Calu3 (cell line): ENCODE data around the gene GSE1. TPM values are rescaled to one million over a fixed set of nuclear protein-coding genes. Genes with fewer than 3 reads are reported as not detected.

Source experiments
- BruUV-seq: library from RNA; stranded (reverse); fragments of 400-500 nt; replicated peaks from 2 replicates; lab custom pipeline; 2021; lab: Mats Ljungman, UMichigan
- CTCF ChIA-PET: fragments of 300-600 bp; sonication (Branson Sonifier 250); formaldehyde crosslinking; loops from one replicate; lab custom pipeline; 2022; ENCODE audit warnings: antibody characterized with exemption; lab: Charles Lee
- DNase-seq: peaks from one replicate; pipeline ENCODE4 v3.0.0; 2022
- H3K27ac Mint-ChIP-seq: one replicate; pipeline ENCODE4 v1.8.0; 2022; ENCODE audit warnings: mixed read lengths; ENCODE audit not compliant: unreplicated experiment
- H3K27me3 Mint-ChIP-seq: one replicate; pipeline ENCODE4 v1.8.0; 2022; ENCODE audit warnings: mixed read lengths; ENCODE audit not compliant: unreplicated experiment
- H3K36me3 Mint-ChIP-seq: one replicate; pipeline ENCODE4 v1.8.0; 2022; ENCODE audit warnings: mild to moderate bottlenecking, moderate library complexity, mixed read lengths; ENCODE audit not compliant: insufficient read depth, unreplicated experiment
- H3K4me1 Mint-ChIP-seq: one replicate; pipeline ENCODE4 v1.8.0; 2022; ENCODE audit warnings: mild to moderate bottlenecking, low read depth, mixed read lengths; ENCODE audit not compliant: unreplicated experiment
- H3K4me3 Mint-ChIP-seq: one replicate; pipeline ENCODE4 v1.8.0; 2022; ENCODE audit warnings: mild to moderate bottlenecking, low read depth, moderate library complexity, mixed read lengths; ENCODE audit not compliant: unreplicated experiment
- H3K9me3 Mint-ChIP-seq: one replicate; pipeline ENCODE4 v1.8.0; 2022; ENCODE audit warnings: low read depth, mixed read lengths; ENCODE audit not compliant: unreplicated experiment
- intact Hi-C: fragments of 100-400 bp; cut with micrococcal nuclease; formaldehyde crosslinking; loops from one replicate; pipeline ENCODE4 v1.10.0; 2022; ENCODE audit not compliant: unreplicated experiment
- total RNA-seq: library from RNA; stranded (reverse); gene quantifications from 2 replicates; pipeline ENCODE4 v1.2.3, GENCODE V29; 2022
- TF ChIP-seq, protein P1 (sequence below): fragments of 200-600 bp; IDR thresholded peaks from one replicate; pipeline ENCODE4 v1.8.0; 2022; ENCODE audit warnings: antibody characterized with exemption; ENCODE audit not compliant: unreplicated experiment

The GSE1 gene
- total RNA-seq, 1 experiment from 2014 or later = 45.3 TPM

DNA sequence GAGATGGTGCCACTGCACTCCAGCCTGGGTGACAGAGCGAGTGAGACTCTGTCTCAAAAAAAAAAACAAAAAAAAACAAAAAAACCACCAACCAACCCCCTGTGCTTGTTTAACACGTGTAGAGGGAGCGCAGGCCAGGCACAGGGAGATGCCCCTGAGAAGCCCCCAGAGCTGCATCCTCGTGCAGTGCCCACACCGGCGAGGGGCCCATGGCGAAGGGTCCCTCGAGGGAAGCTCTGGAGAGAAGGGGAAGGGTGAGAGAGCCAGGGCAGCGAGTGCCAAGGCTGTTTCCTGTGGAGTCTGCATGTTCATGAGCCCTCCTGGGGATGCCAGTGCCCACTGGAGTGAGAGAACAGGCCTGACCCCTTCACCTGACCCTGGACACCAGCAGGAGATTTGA lies 47.8 kb upstream of the GSE1 start:
- H3K9me3 Mint-ChIP-seq = no peaks in the 10 kb centered on the region
- no peaks in the 10 kb centered on the region for H3K36me3 Mint-ChIP-seq
- BruUV-seq = no TSS peak
- H3K4me1 Mint-ChIP-seq = peaks cover 19% of the 10 kb centered on the region
- H3K4me3 Mint-ChIP-seq = no peak overlapping the region
- peaks cover 13% of the 10 kb centered on the region for H3K27me3 Mint-ChIP-seq
- CTCF ChIA-PET = interaction anchor here (0.7 kb wide), 1 partner anchor 64 kb away, joined by 3 read pairs; no protein-coding TSS in a partner anchor
- H3K27ac Mint-ChIP-seq = no peak overlapping the region
- no peak for DNase-seq
- intact Hi-C loops = no loop called here
- TF ChIP-seq, protein P1, sequence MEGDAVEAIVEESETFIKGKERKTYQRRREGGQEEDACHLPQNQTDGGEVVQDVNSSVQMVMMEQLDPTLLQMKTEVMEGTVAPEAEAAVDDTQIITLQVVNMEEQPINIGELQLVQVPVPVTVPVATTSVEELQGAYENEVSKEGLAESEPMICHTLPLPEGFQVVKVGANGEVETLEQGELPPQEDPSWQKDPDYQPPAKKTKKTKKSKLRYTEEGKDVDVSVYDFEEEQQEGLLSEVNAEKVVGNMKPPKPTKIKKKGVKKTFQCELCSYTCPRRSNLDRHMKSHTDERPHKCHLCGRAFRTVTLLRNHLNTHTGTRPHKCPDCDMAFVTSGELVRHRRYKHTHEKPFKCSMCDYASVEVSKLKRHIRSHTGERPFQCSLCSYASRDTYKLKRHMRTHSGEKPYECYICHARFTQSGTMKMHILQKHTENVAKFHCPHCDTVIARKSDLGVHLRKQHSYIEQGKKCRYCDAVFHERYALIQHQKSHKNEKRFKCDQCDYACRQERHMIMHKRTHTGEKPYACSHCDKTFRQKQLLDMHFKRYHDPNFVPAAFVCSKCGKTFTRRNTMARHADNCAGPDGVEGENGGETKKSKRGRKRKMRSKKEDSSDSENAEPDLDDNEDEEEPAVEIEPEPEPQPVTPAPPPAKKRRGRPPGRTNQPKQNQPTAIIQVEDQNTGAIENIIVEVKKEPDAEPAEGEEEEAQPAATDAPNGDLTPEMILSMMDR = no peak

DNA sequence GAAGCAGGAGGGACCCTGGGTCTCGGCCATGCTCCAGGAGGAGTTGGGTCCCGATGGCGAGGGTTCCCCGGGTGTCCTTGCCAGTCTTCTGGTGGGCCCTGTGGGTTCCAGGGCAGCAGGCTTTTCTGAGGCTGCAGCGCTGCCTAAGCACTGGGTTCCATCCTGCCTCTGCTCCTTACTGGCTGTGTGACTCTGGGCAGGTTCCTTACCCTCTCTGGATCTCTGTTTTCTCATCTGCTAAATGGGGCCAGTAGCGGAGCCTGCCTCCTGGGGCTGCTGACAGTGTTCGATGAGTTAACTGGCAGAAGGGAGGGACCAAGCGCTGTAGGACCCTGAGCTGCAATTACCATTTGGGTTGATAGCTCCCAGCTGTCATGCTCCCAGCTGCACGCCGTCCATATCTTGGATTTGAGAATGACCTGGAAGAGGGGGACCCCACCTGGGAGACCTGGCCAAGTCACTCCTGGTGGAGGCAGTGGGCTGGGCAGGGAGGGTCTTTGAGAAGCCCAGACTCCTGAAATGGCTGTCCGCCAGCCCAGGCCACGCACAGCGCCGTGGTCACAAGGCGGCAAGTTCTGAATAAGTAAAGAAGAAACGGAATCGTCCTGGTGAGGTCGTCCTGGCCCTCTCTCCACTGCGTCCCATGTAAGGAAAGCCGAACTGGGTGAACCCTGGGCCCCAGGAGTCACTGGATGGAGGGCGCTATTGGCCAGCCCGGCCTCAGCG lies 47.2 kb upstream of the GSE1 start:
- Mint-ChIP-seq H3K36me3 (no peaks in the 10 kb centered on the region), H3K27me3 (peaks cover 13% of the 10 kb centered on the region), H3K9me3 (no peaks in the 10 kb centered on the region), H3K4me1 (peaks cover 25% of the 10 kb centered on the region), H3K4me3 (no peak overlapping the region), H3K27ac (no peak overlapping the region)
- TF ChIP-seq, protein P1 = no peak
- no TSS peak for BruUV-seq
- intact Hi-C loops = no loop called here
- DNase-seq = no peak
- CTCF ChIA-PET = no interaction called here

DNA sequence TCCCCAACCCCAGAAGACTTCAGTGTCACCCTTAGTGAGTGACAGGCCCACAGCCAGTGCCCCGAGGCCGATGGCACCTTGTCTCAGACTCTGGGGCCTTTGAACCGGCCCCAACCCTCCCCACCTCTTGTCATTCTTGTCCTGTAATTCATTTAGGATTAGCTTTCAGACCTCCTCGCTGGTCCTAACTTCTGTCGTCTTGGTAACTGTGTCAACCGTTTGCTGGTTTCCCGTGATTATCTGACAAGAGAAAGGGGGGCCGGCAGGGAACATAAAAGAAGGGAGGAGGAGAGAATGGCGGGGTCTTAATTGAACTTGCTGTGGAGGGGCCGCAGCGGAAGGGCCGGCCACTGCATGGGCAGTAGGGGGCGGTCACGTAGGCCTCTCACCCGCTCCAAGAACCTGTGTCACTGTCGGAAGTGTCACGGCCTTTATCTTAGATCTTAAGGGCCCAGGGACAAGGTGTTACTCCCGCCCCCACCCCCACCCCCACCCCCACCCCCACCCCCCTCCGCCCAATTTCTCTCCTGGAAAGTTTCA lies 46.5 kb upstream of the GSE1 start:
- H3K27ac Mint-ChIP-seq = no peak overlapping the region
- H3K36me3 Mint-ChIP-seq = no peaks in the 10 kb centered on the region
- BruUV-seq = no TSS peak
- H3K9me3 Mint-ChIP-seq = no peaks in the 10 kb centered on the region
- TF ChIP-seq, protein P1 = no peak
- H3K4me1 Mint-ChIP-seq = peaks cover 32% of the 10 kb centered on the region
- CTCF ChIA-PET = interaction anchor here (0.5 kb wide), 1 partner anchor 45 kb away, joined by 4 read pairs; no protein-coding TSS in a partner anchor
- intact Hi-C loops = no loop called here
- no peak overlapping the region for H3K4me3 Mint-ChIP-seq
- DNase-seq = no peak
- peaks cover 13% of the 10 kb centered on the region for H3K27me3 Mint-ChIP-seq

DNA sequence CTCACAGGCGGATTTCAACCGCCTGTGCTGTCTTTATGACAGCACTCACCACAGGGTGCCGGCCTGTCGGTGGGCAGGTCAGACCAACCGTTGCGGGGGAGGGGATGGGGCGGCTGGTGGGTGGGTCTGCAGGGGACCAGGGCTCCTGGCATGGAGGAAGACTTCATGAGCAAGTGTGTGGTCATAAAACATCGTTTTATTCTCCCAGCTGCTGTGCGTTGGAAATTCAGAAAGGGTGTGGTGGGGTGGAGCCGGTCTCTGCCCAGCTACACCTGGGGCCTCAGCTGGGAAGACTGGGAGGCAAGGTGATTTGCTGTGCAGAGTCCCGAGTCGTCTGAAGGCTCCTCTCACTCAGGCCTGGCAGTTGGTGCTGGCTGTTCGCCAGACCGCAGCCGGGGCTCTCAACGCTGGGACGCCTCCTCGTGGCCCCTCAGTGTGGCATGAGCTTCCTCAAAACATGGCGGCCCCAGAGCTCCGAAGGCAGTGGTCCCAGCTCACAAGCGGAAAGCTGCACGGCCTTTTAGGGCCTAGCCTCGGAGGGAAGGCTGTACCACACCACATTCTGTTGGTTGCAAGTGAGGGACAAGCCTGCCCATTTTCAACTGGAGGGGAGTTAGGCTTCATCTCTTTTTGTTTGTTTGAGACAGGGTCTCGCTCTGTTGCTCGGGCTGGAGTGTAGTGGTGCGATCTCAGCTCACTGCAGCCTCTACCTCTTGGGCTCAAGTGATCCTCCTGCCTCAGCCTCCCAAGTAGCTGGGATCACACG lies 45.8 kb upstream of the GSE1 start:
- Mint-ChIP-seq H3K4me3 (no peak overlapping the region), H3K27ac (no peak overlapping the region), H3K36me3 (no peaks in the 10 kb centered on the region), H3K4me1 (peaks cover 39% of the 10 kb centered on the region), H3K9me3 (no peaks in the 10 kb centered on the region), H3K27me3 (peaks cover 13% of the 10 kb centered on the region)
- TF ChIP-seq, protein P1 = no peak
- DNase-seq = no peak
- no TSS peak for BruUV-seq
- CTCF ChIA-PET = interaction anchor here (0.5 to 0.6 kb wide), 3 partner anchors 19 to 44 kb away, joined by 3 to 4 read pairs (median 3); no protein-coding TSS in a partner anchor
- intact Hi-C loops = no loop called here
